ENCODE results near the gene SLC12A5.
A peak's percentile ranks its signal among the peaks of the same experiment; 100 is the strongest.

DNA sequence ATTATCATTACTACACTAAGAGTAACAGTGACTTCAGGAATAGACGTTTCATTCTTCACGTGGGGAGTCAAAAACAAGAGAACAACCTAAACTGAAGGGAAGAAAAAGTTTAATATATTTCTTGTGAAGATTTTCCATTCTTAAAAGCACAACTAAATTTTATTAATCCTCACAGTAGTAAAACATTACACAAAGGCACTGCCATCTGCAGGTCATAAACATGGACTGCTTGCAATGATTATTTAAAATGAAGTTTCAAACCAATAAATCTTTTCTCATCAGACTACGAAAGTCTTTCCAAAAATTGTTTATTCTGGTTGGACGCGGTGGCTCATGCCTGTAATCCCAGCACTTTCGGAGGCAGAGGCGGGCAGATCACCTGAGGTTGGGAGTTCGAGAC, 58.1 kb downstream of the SLC12A5 start:
- TF ChIP-seq, protein P1, sequence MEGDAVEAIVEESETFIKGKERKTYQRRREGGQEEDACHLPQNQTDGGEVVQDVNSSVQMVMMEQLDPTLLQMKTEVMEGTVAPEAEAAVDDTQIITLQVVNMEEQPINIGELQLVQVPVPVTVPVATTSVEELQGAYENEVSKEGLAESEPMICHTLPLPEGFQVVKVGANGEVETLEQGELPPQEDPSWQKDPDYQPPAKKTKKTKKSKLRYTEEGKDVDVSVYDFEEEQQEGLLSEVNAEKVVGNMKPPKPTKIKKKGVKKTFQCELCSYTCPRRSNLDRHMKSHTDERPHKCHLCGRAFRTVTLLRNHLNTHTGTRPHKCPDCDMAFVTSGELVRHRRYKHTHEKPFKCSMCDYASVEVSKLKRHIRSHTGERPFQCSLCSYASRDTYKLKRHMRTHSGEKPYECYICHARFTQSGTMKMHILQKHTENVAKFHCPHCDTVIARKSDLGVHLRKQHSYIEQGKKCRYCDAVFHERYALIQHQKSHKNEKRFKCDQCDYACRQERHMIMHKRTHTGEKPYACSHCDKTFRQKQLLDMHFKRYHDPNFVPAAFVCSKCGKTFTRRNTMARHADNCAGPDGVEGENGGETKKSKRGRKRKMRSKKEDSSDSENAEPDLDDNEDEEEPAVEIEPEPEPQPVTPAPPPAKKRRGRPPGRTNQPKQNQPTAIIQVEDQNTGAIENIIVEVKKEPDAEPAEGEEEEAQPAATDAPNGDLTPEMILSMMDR (conservative IDR thresholded peaks at IDR 0.05; ENCODE audit: low read length) = peak; percentile 78
- TF ChIP-seq EZH2phosphoT487 (IDR thresholded peaks at IDR 0.05; ENCODE audit: borderline replicate concordance, low read depth, low read length) = no peak
